ENCODE results near the gene NT5DC1. TPM values are rescaled to one million over a fixed set of nuclear protein-coding genes. Genes with fewer than 3 reads are reported as not detected.

The NT5DC1 gene
- total RNA-seq, 6 experiments from 2014 or later: 24.8 to 35.3 (median 31.9) TPM

DNA sequence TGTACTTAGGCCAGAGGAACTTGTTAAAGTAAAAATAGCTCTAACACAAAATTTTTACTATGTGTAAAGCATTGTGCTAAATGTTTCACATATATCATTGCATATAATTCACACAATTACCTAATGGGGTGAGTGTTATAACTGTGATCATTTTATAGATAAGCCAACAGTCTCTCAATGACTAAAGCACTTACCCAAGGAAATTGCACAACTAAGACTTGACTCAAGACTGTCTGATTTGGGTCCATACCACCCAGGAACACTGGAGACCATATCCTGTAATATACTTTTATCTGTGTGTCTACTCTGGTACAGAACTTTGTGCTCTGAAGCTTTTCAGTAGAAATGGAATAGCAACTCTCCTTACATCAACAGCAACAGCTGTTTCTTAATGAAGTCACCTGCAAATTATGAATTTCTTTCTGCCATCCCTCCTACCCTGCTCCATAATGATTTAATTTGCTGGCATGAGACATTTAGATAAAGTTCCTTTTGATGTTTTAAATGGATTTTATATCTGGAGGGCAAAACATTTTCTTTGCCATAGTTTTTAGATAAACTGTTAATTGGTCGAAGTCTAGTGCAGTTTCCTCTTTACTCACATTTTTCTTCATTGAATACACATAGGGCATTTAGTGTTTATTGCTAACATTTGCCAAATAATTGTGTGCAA is 105.7 kb downstream of the NT5DC1 start:
- TF ChIP-seq, protein P1, sequence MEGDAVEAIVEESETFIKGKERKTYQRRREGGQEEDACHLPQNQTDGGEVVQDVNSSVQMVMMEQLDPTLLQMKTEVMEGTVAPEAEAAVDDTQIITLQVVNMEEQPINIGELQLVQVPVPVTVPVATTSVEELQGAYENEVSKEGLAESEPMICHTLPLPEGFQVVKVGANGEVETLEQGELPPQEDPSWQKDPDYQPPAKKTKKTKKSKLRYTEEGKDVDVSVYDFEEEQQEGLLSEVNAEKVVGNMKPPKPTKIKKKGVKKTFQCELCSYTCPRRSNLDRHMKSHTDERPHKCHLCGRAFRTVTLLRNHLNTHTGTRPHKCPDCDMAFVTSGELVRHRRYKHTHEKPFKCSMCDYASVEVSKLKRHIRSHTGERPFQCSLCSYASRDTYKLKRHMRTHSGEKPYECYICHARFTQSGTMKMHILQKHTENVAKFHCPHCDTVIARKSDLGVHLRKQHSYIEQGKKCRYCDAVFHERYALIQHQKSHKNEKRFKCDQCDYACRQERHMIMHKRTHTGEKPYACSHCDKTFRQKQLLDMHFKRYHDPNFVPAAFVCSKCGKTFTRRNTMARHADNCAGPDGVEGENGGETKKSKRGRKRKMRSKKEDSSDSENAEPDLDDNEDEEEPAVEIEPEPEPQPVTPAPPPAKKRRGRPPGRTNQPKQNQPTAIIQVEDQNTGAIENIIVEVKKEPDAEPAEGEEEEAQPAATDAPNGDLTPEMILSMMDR (IDR thresholded peaks at IDR 0.05): no peak
- Mint-ChIP-seq H3K9me3 (no peaks in the 10 kb centered on the region), H3K27me3 (ENCODE audit: insufficient read depth) (no peaks in the 10 kb centered on the region; the same call in 1 of the 2 replicates), H3K4me3 (no peak overlapping the region), H3K27ac (no peak overlapping the region), H3K4me1 (ENCODE audit: low read depth) (peaks cover 52% of the 10 kb centered on the region), H3K36me3 (ENCODE audit: low read depth) (no peaks in the 10 kb centered on the region)
- DNase-seq: peak; percentile 10

DNA sequence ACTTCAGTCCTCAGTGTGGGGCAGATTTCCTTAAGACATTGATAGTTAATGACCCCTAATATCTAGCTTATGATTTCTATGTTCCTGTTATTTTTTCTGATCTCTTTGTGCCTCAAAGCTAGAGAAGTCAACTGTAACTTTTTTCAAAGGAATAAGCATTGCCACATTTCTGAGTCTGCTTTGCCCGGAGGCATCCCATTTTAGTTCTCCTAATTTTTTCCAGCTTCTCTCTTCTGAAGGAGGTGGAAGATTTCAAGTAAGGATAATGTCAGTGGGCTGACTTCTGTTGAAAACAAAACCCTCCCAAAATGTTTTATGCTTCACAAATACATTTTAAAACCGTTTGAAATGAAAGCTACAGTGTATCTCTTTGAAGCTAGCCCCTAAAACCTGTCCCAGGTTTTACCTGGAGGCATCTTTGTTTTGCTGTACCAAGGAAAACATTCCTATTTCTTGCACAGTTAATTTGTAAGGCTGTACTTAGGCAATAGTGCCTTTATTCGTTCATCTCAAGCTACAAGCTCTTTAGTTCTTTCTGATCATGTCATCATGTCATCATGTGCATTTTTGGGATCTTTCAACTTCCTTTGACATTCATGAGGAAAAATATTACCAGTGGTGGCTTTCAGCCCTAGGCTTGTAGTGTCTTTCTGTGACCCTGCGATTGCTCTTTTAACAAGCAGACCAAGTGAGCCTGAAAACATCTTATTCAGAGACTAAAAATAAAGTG is 107.6 kb downstream of the NT5DC1 start:
- Mint-ChIP-seq H3K27ac (no peak overlapping the region), H3K9me3 (no peaks in the 10 kb centered on the region), H3K36me3 (ENCODE audit: low read depth) (no peaks in the 10 kb centered on the region), H3K4me3 (no peak overlapping the region), H3K4me1 (ENCODE audit: low read depth) (peaks cover 52% of the 10 kb centered on the region), H3K27me3 (ENCODE audit: insufficient read depth) (no peaks in the 10 kb centered on the region; the same call in 1 of the 2 replicates)
- DNase-seq: no peak
- TF ChIP-seq, protein P1 (IDR thresholded peaks at IDR 0.05): no peak

DNA sequence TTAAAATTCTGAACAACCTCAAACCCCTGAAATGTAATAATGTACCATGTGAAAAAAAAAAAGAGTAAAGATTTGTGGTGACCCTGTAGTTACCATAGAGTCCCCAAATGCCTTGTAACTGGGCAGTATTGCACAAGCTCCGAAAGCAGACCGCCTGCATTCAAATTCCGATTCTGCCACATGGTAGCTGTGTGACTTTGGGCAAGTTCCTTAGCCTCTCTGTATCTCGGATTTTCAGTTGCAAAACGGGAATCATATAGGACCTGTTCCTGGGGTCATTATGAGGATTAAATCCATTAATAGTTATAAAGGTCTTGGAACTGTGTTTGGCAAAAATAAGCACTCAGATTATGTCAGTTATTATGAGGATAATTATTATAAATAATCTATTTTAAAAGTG is 109.7 kb downstream of the NT5DC1 start:
- no peaks in the 10 kb centered on the region for H3K9me3 Mint-ChIP-seq
- H3K36me3 Mint-ChIP-seq (ENCODE audit: low read depth): no peaks in the 10 kb centered on the region
- TF ChIP-seq, protein P1 (IDR thresholded peaks at IDR 0.05): no peak
- no peak for DNase-seq
- H3K27me3 Mint-ChIP-seq (ENCODE audit: insufficient read depth): no peaks in the 10 kb centered on the region
- H3K27ac Mint-ChIP-seq: no peak overlapping the region
- no peak overlapping the region for H3K4me3 Mint-ChIP-seq
- peaks cover 46% of the 10 kb centered on the region for H3K4me1 Mint-ChIP-seq (ENCODE audit: low read depth)

DNA sequence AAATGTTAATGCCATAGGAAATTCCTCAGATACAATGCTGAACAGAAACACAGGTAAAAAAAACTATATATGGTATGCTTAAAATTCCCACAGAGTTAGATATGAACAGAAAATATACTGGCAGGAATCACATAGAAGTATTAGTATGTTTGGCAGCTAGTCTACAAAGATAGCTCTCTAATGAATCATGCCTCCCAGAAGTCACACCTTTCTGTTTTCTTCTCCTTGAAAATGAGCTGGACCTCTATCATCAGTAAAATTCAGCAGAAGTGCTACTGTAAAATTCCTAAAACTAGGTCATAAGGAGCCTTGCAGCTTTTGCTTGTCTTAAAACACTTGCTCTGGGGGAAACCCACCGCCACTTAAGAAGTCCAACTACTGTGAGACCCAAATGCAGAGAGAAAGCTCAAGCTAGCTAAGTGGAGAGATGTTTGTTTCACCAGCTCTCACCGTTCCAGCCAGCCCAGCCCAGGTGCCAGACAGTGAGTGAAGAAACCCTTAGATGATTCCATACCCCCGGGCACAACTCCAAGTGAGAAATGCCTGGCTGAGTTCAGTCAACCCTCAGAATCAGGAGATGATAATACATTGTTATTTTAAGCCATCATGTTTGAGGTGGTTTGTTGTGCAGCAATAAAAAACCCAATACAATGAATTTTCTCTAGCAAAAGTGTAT is 110.2 kb downstream of the NT5DC1 start:
- no peaks in the 10 kb centered on the region for H3K36me3 Mint-ChIP-seq (ENCODE audit: low read depth)
- no peaks in the 10 kb centered on the region for H3K9me3 Mint-ChIP-seq
- no peak overlapping the region for H3K4me3 Mint-ChIP-seq
- no peaks in the 10 kb centered on the region for H3K27me3 Mint-ChIP-seq (ENCODE audit: insufficient read depth)
- peak; percentile 55 for DNase-seq
- TF ChIP-seq, protein P1 (IDR thresholded peaks at IDR 0.05): no peak
- H3K27ac Mint-ChIP-seq: peak overlapping the region; percentile 46
- peaks cover 46% of the 10 kb centered on the region for H3K4me1 Mint-ChIP-seq (ENCODE audit: low read depth)

DNA sequence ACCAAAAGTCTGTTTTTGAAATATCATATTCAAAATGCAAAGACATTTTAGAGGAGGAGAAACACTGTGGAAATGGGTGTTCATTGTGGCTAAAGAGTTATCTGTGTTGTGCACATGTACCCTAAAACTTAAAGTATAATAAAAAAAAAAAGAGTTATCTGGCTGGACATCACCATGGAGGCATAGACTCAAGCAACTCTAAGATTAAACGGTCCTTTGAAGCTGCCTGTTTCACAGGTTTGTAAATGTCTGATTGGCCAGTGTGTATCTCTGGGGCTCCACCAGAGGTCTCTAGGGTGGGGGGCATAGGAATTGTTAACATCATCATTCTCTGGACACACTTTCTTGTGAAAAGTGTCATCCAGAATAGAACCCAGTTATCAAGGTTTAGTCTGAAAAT is 114.0 kb downstream of the NT5DC1 start:
- TF ChIP-seq, protein P1 (IDR thresholded peaks at IDR 0.05): 0 out of 2 replicates have a peak, but pooled peaks have one; percentile 15
- H3K27ac Mint-ChIP-seq: no peak overlapping the region
- H3K4me1 Mint-ChIP-seq (ENCODE audit: low read depth): peaks cover 50% of the 10 kb centered on the region
- H3K36me3 Mint-ChIP-seq (ENCODE audit: low read depth): no peaks in the 10 kb centered on the region
- no peak overlapping the region for H3K4me3 Mint-ChIP-seq
- no peaks in the 10 kb centered on the region for H3K27me3 Mint-ChIP-seq (ENCODE audit: insufficient read depth)
- H3K9me3 Mint-ChIP-seq: no peaks in the 10 kb centered on the region
- no peak for DNase-seq
